ENCODE results near the gene CACNA1C. TPM values are rescaled to one million over a fixed set of nuclear protein-coding genes. Genes with fewer than 3 reads are reported as not detected.

CACNA1C gene
- total and polyA plus RNA-seq, 10 of the 15 experiments (the other 5 are each of a cell fraction or from before 2014, with no cell fraction given), result under 0.01 to 0.15 (median 0.09) TPM; not detected in 5

GRCh38 chr12:2710701-2711100 is 657.9 kb downstream of the CACNA1C start:
- ChIA-PET POLR2A (interaction anchor here (0.5 kb wide), 1 partner anchor 189 kb away, joined by 3 read pairs; no protein-coding TSS in a partner anchor), CTCF (interaction anchor here (1.6 kb wide), 1 partner anchor 74 kb away, joined by 7 read pairs; no protein-coding TSS in a partner anchor), SMC1A (ENCODE audit: uncharacterized antibody, unreplicated experiment) (no interaction called here), RAD21 (ENCODE audit: unreplicated experiment) (no interaction called here)
- no peak for ATAC-seq
- DNase-seq (ENCODE audit: low read depth, low spot score), result no peak
- TF ChIP-seq FOXM1 (IDR thresholded peaks at IDR 0.05; ENCODE audit: low read depth, low read length), result no peak
- no peak for TF ChIP-seq SMAD5 (IDR thresholded peaks at IDR 0.05; ENCODE audit: low read depth)
- no peak for TF ChIP-seq EP300 (IDR thresholded peaks at IDR 0.05; ENCODE audit: borderline replicate concordance in 1 of 2, control insufficient read depth in 1 of 2, low read depth in 2 of 2, low read length in 2 of 2)
- no peak overlapping the region for H3K4me2 ChIP-seq (ENCODE audit: control insufficient read depth, insufficient read depth)
- no peaks in the 10 kb centered on the region for H3K36me3 ChIP-seq (ENCODE audit: control insufficient read depth in 2 of 2, insufficient read depth in 2 of 2, low read length in 1 of 2)
- H2AFZ ChIP-seq (ENCODE audit: control insufficient read depth, low read depth, low read length), result no peak overlapping the region
- H3K4me1 ChIP-seq (ENCODE audit: control insufficient read depth, insufficient read depth, low read length), result no peaks in the 10 kb centered on the region
- H4K20me1 ChIP-seq (ENCODE audit: control insufficient read depth, insufficient read depth), result no peaks in the 10 kb centered on the region
- H3K79me2 ChIP-seq (ENCODE audit: control insufficient read depth, insufficient read depth, low read length), result no peaks in the 10 kb centered on the region
- H3K27ac ChIP-seq (ENCODE audit: control insufficient read depth, insufficient read depth), result no peak overlapping the region
- WGBS (ENCODE audit: insufficient coverage, insufficient replicate concordance, low lambda C conversion rate, missing lambda C conversion rate), result 5% methylated on average over 1 of the region's 1 CpG
- in situ Hi-C loops (cut with MboI) (no loop called here), intact Hi-C loops (cut with micrococcal nuclease; ENCODE audit: unreplicated experiment) (no loop called here)
- no TSS peak for BruUV-seq (replicated peaks)
- peaks cover 0 to 4% of the 10 kb centered on the region in 2 experiments; a peak in 1 of 4 replicates for H3K27me3 ChIP-seq (replicated peaks in 1 of 2; ENCODE audit: control insufficient read depth in 2 of 2, insufficient read depth in 2 of 2, low read length in 1 of 2)
- no peak for FAIRE-seq
- H3K4me3 ChIP-seq, result no peak overlapping the region
- H3K9me3 ChIP-seq (replicated peaks; ENCODE audit: control insufficient read depth, insufficient read depth, low read length), result no peaks in the 10 kb centered on the region
- H3K9ac ChIP-seq (ENCODE audit: control insufficient read depth, insufficient read depth, low read length), result no peak overlapping the region

GRCh38 chr12:2719392-2719791 is 666.6 kb downstream of the CACNA1C start:
- ATAC-seq, result no peak
- Histone ChIP-seq H3K9ac (ENCODE audit: control insufficient read depth, insufficient read depth, low read length) (no peak overlapping the region), H4K20me1 (ENCODE audit: control insufficient read depth, insufficient read depth) (no peaks in the 10 kb centered on the region), H3K9me3 (replicated peaks; ENCODE audit: control insufficient read depth, insufficient read depth, low read length) (no peaks in the 10 kb centered on the region), H3K27me3 (replicated peaks in 1 of 2; ENCODE audit: control insufficient read depth in 2 of 2, insufficient read depth in 2 of 2, low read length in 1 of 2) (no peaks in the 10 kb centered on the region), H3K4me3 (no peak overlapping the region), H3K4me1 (ENCODE audit: control insufficient read depth, insufficient read depth, low read length) (no peaks in the 10 kb centered on the region), H3K36me3 (ENCODE audit: control insufficient read depth in 2 of 2, insufficient read depth in 2 of 2, low read length in 1 of 2) (no peaks in the 10 kb centered on the region), H3K27ac (ENCODE audit: control insufficient read depth, insufficient read depth) (no peak overlapping the region), H3K4me2 (ENCODE audit: control insufficient read depth, insufficient read depth) (no peak overlapping the region), H2AFZ (ENCODE audit: control insufficient read depth, low read depth, low read length) (no peak overlapping the region), H3K79me2 (ENCODE audit: control insufficient read depth, insufficient read depth, low read length) (no peaks in the 10 kb centered on the region)
- ChIA-PET SMC1A (ENCODE audit: uncharacterized antibody, unreplicated experiment) (no interaction called here), RAD21 (ENCODE audit: unreplicated experiment) (no interaction called here), CTCF (no interaction called here), POLR2A (no interaction called here)
- WGBS (ENCODE audit: insufficient coverage, insufficient replicate concordance, low lambda C conversion rate, missing lambda C conversion rate), result 86% methylated on average over 2 of the region's 2 CpGs
- FAIRE-seq, result no peak
- DNase-seq (ENCODE audit: low read depth, low spot score), result no peak
- no peak for TF ChIP-seq IRF4 (IDR thresholded peaks at IDR 0.05; ENCODE audit: low read depth, low read length)
- TF ChIP-seq NR2C1 (IDR thresholded peaks at IDR 0.05), result no peak
- TF ChIP-seq PML (IDR thresholded peaks at IDR 0.05; ENCODE audit: low read length), result no peak
- TF ChIP-seq TCF7 (IDR thresholded peaks at IDR 0.05; ENCODE audit: borderline replicate concordance), result no peak
- TF ChIP-seq TCF12 (IDR thresholded peaks at IDR 0.05; ENCODE audit: low read depth, low read length), result no peak
- TF ChIP-seq ZNF384 (IDR thresholded peaks at IDR 0.05; ENCODE audit: borderline replicate concordance, low read depth, low read length), result no peak
- TF ChIP-seq CHD1 (IDR thresholded peaks at IDR 0.05; ENCODE audit: low read depth, low read length), result no peak
- no peak for TF ChIP-seq FOXK2 (IDR thresholded peaks at IDR 0.05)
- no peak for TF ChIP-seq POLR2A (IDR thresholded peaks at IDR 0.05; ENCODE audit: low read depth, low read length)
- TF ChIP-seq ZNF207 (IDR thresholded peaks at IDR 0.05; ENCODE audit: borderline replicate concordance), result no peak
- TF ChIP-seq NFXL1 (IDR thresholded peaks at IDR 0.05; ENCODE audit: borderline replicate concordance), result no peak
- TF ChIP-seq REST (IDR thresholded peaks at IDR 0.05; ENCODE audit: low read depth, low read length), result no peak
- TF ChIP-seq RB1 (IDR thresholded peaks at IDR 0.05; ENCODE audit: borderline replicate concordance), result no peak
- TF ChIP-seq CHD2 (IDR thresholded peaks at IDR 0.05; ENCODE audit: borderline replicate concordance, low read depth, low read length), result no peak
- in situ Hi-C loops (cut with MboI), result no loop called here
- intact Hi-C loops (cut with micrococcal nuclease; ENCODE audit: unreplicated experiment), result no loop called here
- no TSS peak for BruUV-seq (replicated peaks)

Measured in GM12878 (cell line).